ENCODE measurements around the gene COL15A1.

The COL15A1 gene

GRCh38 chr9:98989036-98990000 is 45.6 kb downstream of the COL15A1 start:
- DNase-seq (ENCODE audit: insufficient read length, low spot score), result no peak
- FAIRE-seq, result no peak

GRCh38 chr9:98990181-98990870 is 46.6 kb downstream of the COL15A1 start:
- FAIRE-seq (no peak), DNase-seq (ENCODE audit: insufficient read length, low spot score) (no peak)

GRCh38 chr9:98992107-98992884 is 48.6 kb downstream of the COL15A1 start:
- DNase-seq (ENCODE audit: insufficient read length, low spot score) (no peak), FAIRE-seq (no peak)

GRCh38 chr9:98992885-98993569 is 49.3 kb downstream of the COL15A1 start:
- no peak for FAIRE-seq
- DNase-seq (ENCODE audit: insufficient read length, low spot score), result no peak

- DNase-seq (ENCODE audit: insufficient read length, low spot score) (no peak), FAIRE-seq (peak; percentile 72)
Measured at GRCh38 chr9:98993570-98993945, 49.9 kb downstream of the COL15A1 start.

GRCh38 chr9:98994172-98995058 is 50.7 kb downstream of the COL15A1 start:
- no peak for DNase-seq (ENCODE audit: insufficient read length, low spot score)
- no peak for FAIRE-seq

- FAIRE-seq, result no peak
- DNase-seq (ENCODE audit: insufficient read length, low spot score), result no peak
Measured at GRCh38 chr9:98995059-98995671, 51.5 kb downstream of the COL15A1 start.

- FAIRE-seq (no peak), DNase-seq (ENCODE audit: insufficient read length, low spot score) (no peak)
Measured at GRCh38 chr9:98995971-98996504, 52.3 kb downstream of the COL15A1 start.

- no peak for FAIRE-seq
Measured at GRCh38 chr9:98997604-98998003, 53.9 kb downstream of the COL15A1 start.

GRCh38 chr9:98998441-98999151 is 54.9 kb downstream of the COL15A1 start:
- DNase-seq (ENCODE audit: insufficient read length, low spot score) (peak; percentile 57), FAIRE-seq (no peak)

More at GRCh38 chr9:98997604-98998003, 53.9 kb downstream of the COL15A1 start:
- no peak for DNase-seq (ENCODE audit: insufficient read length, low spot score)

- DNase-seq (ENCODE audit: insufficient read length, low spot score) (no peak), FAIRE-seq (no peak)
Measured at GRCh38 chr9:98999152-98999525, 55.4 kb downstream of the COL15A1 start.

- FAIRE-seq (peak; percentile 14), DNase-seq (ENCODE audit: insufficient read length, low spot score) (peak; percentile 32)
Measured at GRCh38 chr9:99000476-99001395, 57.0 kb downstream of the COL15A1 start.

- no peak for DNase-seq (ENCODE audit: insufficient read length, low spot score)
- FAIRE-seq, result no peak
Measured at GRCh38 chr9:99001892-99002291, 58.2 kb downstream of the COL15A1 start.

- FAIRE-seq (no peak), DNase-seq (ENCODE audit: insufficient read length, low spot score) (no peak)
Measured at GRCh38 chr9:99002706-99003105, 59.0 kb downstream of the COL15A1 start.

GRCh38 chr9:99003308-99003707 is 59.6 kb downstream of the COL15A1 start:
- FAIRE-seq, result no peak
- no peak for DNase-seq (ENCODE audit: insufficient read length, low spot score)

GRCh38 chr9:99004115-99004514 is 60.4 kb downstream of the COL15A1 start:
- FAIRE-seq (no peak), DNase-seq (ENCODE audit: insufficient read length, low spot score) (no peak)

All from GM19239 (cell line).